ENCODE measurements around the gene SYCE3.
"Not testable (repeated sequence)": the region's sequence is repeated elsewhere in the genome, so short reads cannot be mapped to it uniquely, and the experiment has no call there.

The SYCE3 gene

DNA sequence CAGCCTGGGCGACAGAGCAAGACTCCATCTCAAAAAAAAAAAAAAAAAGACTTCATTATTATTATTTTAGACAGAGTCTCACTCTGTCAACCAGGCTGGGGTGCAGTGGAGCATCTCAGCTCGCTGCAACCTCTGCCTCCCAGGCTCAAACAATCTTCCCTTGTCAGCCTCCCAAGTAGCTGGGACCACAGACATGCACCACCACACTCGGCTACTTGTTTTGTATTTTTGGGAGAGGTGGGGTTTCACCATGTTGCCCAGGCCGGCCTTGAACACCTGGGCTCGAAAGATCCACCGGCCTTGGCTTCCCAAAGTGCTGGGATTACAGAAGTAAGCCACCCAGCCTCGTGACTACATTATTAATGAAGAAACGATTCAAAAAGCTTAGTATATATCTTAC, 27.6 kb downstream of the SYCE3 start:
- WGBS (ENCODE audit: extremely low coverage, insufficient coverage, insufficient read length): no CpG with 5 or more reads among the region's 8 CpGs
- no peak overlapping the region for H2AFZ ChIP-seq (ENCODE audit: insufficient read depth, low read length, poor library complexity)
- no peak overlapping the region for H3K4me2 ChIP-seq (ENCODE audit: low read length)
- H3K18ac ChIP-seq (ENCODE audit: low read length): peak overlapping the region; percentile 85
- H2BK120ac ChIP-seq (ENCODE audit: insufficient read depth, low read length, poor library complexity): peak overlapping the region; percentile 79
- H3K79me2 ChIP-seq (ENCODE audit: control insufficient read depth, insufficient read depth, low read length, poor library complexity): peaks cover 17% of the 10 kb centered on the region
- peak overlapping the region; percentile 67 for H3K14ac ChIP-seq (ENCODE audit: low read length)
- no peak overlapping the region for H3K9ac ChIP-seq (ENCODE audit: low read length)
- H4K12ac ChIP-seq (ENCODE audit: low read depth, low read length): no peak overlapping the region
- H3K23ac ChIP-seq (ENCODE audit: low read length): no peak overlapping the region
- H3K27me3 ChIP-seq (ENCODE audit: insufficient read depth, low read length): no peaks in the 10 kb centered on the region
- H3K36me3 ChIP-seq (ENCODE audit: control insufficient read depth in 1 of 2, insufficient read depth in 2 of 2, low read length in 2 of 2): no peaks in the 10 kb centered on the region
- H2AK5ac ChIP-seq (ENCODE audit: low read length): peak overlapping the region; percentile 90
- no peak overlapping the region for H3K4me3 ChIP-seq (ENCODE audit: low read depth, low read length)
- no peaks in the 10 kb centered on the region for H3K9me3 ChIP-seq (ENCODE audit: insufficient read depth, low read depth, low read length)
- H3K4ac ChIP-seq (ENCODE audit: low read depth, low read length): peak overlapping the region; percentile 27
- peak overlapping the region; percentile 36 for H4K8ac ChIP-seq (ENCODE audit: low read depth, low read length)
- H2BK12ac ChIP-seq (ENCODE audit: low read length): peak overlapping the region; percentile 95
- H3K27ac ChIP-seq (ENCODE audit: low read depth, low read length): no peak overlapping the region
- H4K91ac ChIP-seq (ENCODE audit: low read depth, low read length): peak overlapping the region; percentile 88
- H3K79me1 ChIP-seq (ENCODE audit: low read length): peaks cover 40% of the 10 kb centered on the region
- peaks cover 30 to 35% of the 10 kb centered on the region in 2 experiments for H3K4me1 ChIP-seq (ENCODE audit: control insufficient read depth in 1 of 2, insufficient read depth in 2 of 2, low read length in 2 of 2)
- H2BK5ac ChIP-seq (ENCODE audit: low read depth, low read length, poor library complexity): peak overlapping the region; percentile 26
- no peak for DNase-seq

GRCh38 chr22:50533856-50534711, 28.6 kb downstream of the SYCE3 start:
- H3K79me1 ChIP-seq (ENCODE audit: low read length): peaks cover 41% of the 10 kb centered on the region
- no CpG with 5 or more reads among the region's 21 CpGs for WGBS (ENCODE audit: extremely low coverage, insufficient coverage, insufficient read length)
- H3K9ac ChIP-seq (ENCODE audit: low read length): not testable (repeated sequence)

DNA sequence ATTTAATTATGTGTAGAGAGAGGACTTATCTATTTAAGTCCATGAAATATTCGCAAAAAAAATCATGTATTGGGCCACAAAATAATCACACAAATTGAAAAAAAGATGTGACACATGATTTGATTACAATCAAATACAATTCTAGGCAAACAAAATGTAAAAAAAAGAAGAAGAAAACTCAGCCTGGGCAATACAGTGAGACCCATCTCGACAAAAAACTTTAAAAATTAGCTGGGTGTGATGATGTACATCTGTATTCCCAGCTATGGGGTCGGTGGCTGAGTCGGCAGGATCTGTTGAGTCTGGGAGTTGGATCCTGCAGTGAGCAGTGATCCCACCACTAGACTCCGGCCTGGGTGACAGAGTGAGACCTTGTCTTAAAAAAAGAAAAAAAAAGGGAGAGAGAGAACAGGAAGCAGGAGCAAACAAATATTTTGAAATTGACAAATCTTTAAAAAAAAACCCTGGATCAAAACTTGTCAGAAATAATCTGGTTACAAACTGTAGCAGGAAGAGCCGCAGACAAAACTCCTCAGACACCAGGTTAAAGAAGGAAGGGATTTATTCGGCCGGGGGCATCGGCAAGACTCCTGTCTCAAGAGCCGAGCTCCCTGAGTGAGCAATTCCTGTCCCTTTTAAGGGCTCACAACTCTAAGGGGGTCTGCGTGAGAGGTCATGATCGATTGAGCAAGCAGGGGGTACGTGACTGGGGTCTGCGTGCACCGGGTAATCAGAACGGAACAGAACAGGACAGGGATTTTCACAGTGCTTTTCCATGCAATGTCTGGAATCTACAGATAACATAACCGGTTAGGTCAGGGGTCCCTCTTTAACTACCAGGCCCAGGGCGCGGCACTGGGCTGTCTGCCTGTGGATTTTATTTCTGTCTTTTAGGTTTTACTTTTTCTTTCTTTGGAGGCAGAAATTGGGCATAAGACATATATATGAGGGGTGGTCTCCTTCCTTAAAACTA, 29.6 kb downstream of the SYCE3 start:
- H3K79me2 ChIP-seq (ENCODE audit: control insufficient read depth, insufficient read depth, low read length, poor library complexity): peaks cover 17% of the 10 kb centered on the region
- peak overlapping the region; percentile 74 for H4K8ac ChIP-seq (ENCODE audit: low read depth, low read length)
- peak overlapping the region; percentile 97 for H2BK5ac ChIP-seq (ENCODE audit: low read depth, low read length, poor library complexity)
- H2AK5ac ChIP-seq (ENCODE audit: low read length): no peak overlapping the region
- no peak overlapping the region for H3K4ac ChIP-seq (ENCODE audit: low read depth, low read length)
- no peak overlapping the region for H3K9ac ChIP-seq (ENCODE audit: low read length)
- peaks cover 40% of the 10 kb centered on the region for H3K79me1 ChIP-seq (ENCODE audit: low read length)
- H4K12ac ChIP-seq (ENCODE audit: low read depth, low read length): no peak overlapping the region
- H3K14ac ChIP-seq (ENCODE audit: low read length): peak overlapping the region; percentile 71
- peak overlapping the region; percentile 50 for H3K4me2 ChIP-seq (ENCODE audit: low read length)
- H2BK120ac ChIP-seq (ENCODE audit: insufficient read depth, low read length, poor library complexity): peak overlapping the region; percentile 95
- H3K4me3 ChIP-seq (ENCODE audit: low read depth, low read length): no peak overlapping the region
- H3K4me1 ChIP-seq (ENCODE audit: control insufficient read depth in 1 of 2, insufficient read depth in 2 of 2, low read length in 2 of 2): peaks cover 21 to 43% of the 10 kb centered on the region in 2 experiments
- no CpG with 5 or more reads among the region's 19 CpGs for WGBS (ENCODE audit: extremely low coverage, insufficient coverage, insufficient read length)
- peak in 1 of 2 donors; percentile 76 for DNase-seq
- no peak overlapping the region for H3K23ac ChIP-seq (ENCODE audit: low read length)
- no peaks in the 10 kb centered on the region for H3K9me3 ChIP-seq (ENCODE audit: insufficient read depth, low read depth, low read length)
- H2BK12ac ChIP-seq (ENCODE audit: low read length): no peak overlapping the region
- H3K18ac ChIP-seq (ENCODE audit: low read length): no peak overlapping the region
- H3K36me3 ChIP-seq (ENCODE audit: control insufficient read depth in 1 of 2, insufficient read depth in 2 of 2, low read length in 2 of 2): no peaks in the 10 kb centered on the region
- H3K27me3 ChIP-seq (ENCODE audit: insufficient read depth, low read length): no peaks in the 10 kb centered on the region
- peak overlapping the region; percentile 98 for H3K27ac ChIP-seq (ENCODE audit: low read depth, low read length)
- no peak overlapping the region for H2AFZ ChIP-seq (ENCODE audit: insufficient read depth, low read length, poor library complexity)
- peak overlapping the region; percentile 89 for H4K91ac ChIP-seq (ENCODE audit: low read depth, low read length)

More at GRCh38 chr22:50533856-50534711, 28.6 kb downstream of the SYCE3 start:
- H3K4me1 ChIP-seq (ENCODE audit: control insufficient read depth in 1 of 2, insufficient read depth in 2 of 2, low read length in 2 of 2): peaks cover 24 to 42% of the 10 kb centered on the region in 2 experiments
- H3K4ac ChIP-seq (ENCODE audit: low read depth, low read length): peak overlapping the region; percentile 44
- H3K27ac ChIP-seq (ENCODE audit: low read depth, low read length): peak overlapping the region; percentile 98
- not testable (repeated sequence) for H2AFZ ChIP-seq (ENCODE audit: insufficient read depth, low read length, poor library complexity); H2AK5ac ChIP-seq (ENCODE audit: low read length); H4K12ac ChIP-seq (ENCODE audit: low read depth, low read length); H3K23ac ChIP-seq (ENCODE audit: low read length); H3K4me3 ChIP-seq (ENCODE audit: low read depth, low read length); H3K36me3 ChIP-seq (ENCODE audit: control insufficient read depth in 1 of 2, insufficient read depth in 2 of 2, low read length in 2 of 2); H3K9me3 ChIP-seq (ENCODE audit: insufficient read depth, low read depth, low read length); H3K27me3 ChIP-seq (ENCODE audit: insufficient read depth, low read length); H3K18ac ChIP-seq (ENCODE audit: low read length)
- peak overlapping the region; percentile 94 for H2BK5ac ChIP-seq (ENCODE audit: low read depth, low read length, poor library complexity)
- peak in 1 of 2 donors; percentile 62 for DNase-seq
- H4K91ac ChIP-seq (ENCODE audit: low read depth, low read length): peak overlapping the region; percentile 89
- H3K79me2 ChIP-seq (ENCODE audit: control insufficient read depth, insufficient read depth, low read length, poor library complexity): peaks cover 17% of the 10 kb centered on the region
- peak overlapping the region; percentile 50 for H3K4me2 ChIP-seq (ENCODE audit: low read length)
- H3K14ac ChIP-seq (ENCODE audit: low read length): peak overlapping the region; percentile 67
- peak overlapping the region; percentile 83 for H2BK120ac ChIP-seq (ENCODE audit: insufficient read depth, low read length, poor library complexity)
- peak overlapping the region; percentile 74 for H4K8ac ChIP-seq (ENCODE audit: low read depth, low read length)
- H2BK12ac ChIP-seq (ENCODE audit: low read length): peak overlapping the region; percentile 67

Data from trophoblast cell (in vitro differentiated cells and primary cell).